Mesothelial cell of epicardium (in vitro differentiated cells): ENCODE results near the gene CUBN. TPM values are rescaled to one million over a fixed set of nuclear protein-coding genes. Genes with fewer than 3 reads are reported as not detected.

ENCODE experiments used
- DNase-seq, 2 experiments: peaks; one replicate each; pipeline ENCODE4 v3.0.0; 2021; ENCODE audit warnings: low spot score in 2 of 2; ENCODE audit not compliant: unreplicated experiment in 2 of 2
- H3K27ac Mint-ChIP-seq: 2 replicates; pipeline ENCODE4 v1.8.0; 2021; ENCODE audit warnings: mixed read lengths
- H3K27me3 Mint-ChIP-seq: 2 replicates; pipeline ENCODE4 v1.8.0; 2021; ENCODE audit warnings: low read depth, mixed read lengths
- H3K36me3 Mint-ChIP-seq: 2 replicates; pipeline ENCODE4 v1.8.0; 2021; ENCODE audit warnings: mixed read lengths
- H3K4me1 Mint-ChIP-seq: 2 replicates; pipeline ENCODE4 v1.8.0; 2021; ENCODE audit warnings: mixed read lengths
- H3K4me3 Mint-ChIP-seq: 2 replicates; pipeline ENCODE4 v1.8.0; 2021; ENCODE audit warnings: mild to moderate bottlenecking, moderate library complexity, mixed read lengths
- H3K9me3 Mint-ChIP-seq: 2 replicates; pipeline ENCODE4 v1.8.0; 2021; ENCODE audit warnings: mixed read lengths
- total RNA-seq: library from RNA; stranded (reverse); gene quantifications from 3 replicates; pipeline ENCODE4 v1.2.1, GENCODE V29; 2021
- TF ChIP-seq, protein P1 (sequence below): fragments of 200-600 bp; sonication (generic); IDR thresholded peaks from one replicate; pipeline ENCODE4 v1.5.0; 2021; ENCODE audit warnings: antibody characterized with exemption; ENCODE audit not compliant: unreplicated experiment

CUBN gene
- total RNA-seq, 1 donor from 2014 or later = 1.5 TPM

DNA sequence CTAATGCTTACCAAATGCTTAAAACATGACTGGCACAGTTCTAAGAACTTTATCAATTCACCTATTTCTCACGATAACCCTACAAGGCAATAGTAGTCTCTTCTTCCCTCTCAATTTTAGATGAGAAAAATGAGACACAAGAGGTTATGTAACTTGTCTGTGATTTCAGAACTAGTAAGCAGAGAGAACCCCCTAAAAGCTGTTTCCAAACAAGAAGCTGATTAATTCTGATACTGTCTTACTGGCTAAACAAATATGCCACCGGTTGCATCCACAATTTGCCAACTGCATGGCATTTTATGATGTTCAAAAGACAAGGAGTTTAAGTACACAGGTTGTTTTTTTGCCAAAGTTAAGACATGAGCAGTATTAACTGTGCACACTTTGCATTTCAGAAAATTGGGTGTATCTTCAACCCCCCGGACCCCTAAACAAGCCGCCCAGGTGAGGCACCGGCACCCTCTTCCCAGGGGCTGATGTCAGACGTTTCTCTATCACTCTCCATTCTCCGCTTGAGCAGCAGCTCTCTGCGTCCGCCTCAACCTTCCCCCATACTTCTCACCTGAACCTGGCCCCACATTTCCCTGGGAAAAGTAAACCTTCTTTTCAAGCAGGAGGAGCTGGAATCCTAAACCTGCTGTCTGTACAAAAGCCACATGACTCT is 334.1 kb downstream of the CUBN start:
- no peak for DNase-seq
- peaks cover 12% of the 10 kb centered on the region for H3K36me3 Mint-ChIP-seq
- H3K9me3 Mint-ChIP-seq = peaks cover 17% of the 10 kb centered on the region
- H3K27me3 Mint-ChIP-seq = no peaks in the 10 kb centered on the region
- no peak overlapping the region for H3K4me3 Mint-ChIP-seq
- H3K27ac Mint-ChIP-seq = no peak overlapping the region
- TF ChIP-seq, protein P1, sequence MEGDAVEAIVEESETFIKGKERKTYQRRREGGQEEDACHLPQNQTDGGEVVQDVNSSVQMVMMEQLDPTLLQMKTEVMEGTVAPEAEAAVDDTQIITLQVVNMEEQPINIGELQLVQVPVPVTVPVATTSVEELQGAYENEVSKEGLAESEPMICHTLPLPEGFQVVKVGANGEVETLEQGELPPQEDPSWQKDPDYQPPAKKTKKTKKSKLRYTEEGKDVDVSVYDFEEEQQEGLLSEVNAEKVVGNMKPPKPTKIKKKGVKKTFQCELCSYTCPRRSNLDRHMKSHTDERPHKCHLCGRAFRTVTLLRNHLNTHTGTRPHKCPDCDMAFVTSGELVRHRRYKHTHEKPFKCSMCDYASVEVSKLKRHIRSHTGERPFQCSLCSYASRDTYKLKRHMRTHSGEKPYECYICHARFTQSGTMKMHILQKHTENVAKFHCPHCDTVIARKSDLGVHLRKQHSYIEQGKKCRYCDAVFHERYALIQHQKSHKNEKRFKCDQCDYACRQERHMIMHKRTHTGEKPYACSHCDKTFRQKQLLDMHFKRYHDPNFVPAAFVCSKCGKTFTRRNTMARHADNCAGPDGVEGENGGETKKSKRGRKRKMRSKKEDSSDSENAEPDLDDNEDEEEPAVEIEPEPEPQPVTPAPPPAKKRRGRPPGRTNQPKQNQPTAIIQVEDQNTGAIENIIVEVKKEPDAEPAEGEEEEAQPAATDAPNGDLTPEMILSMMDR = no peak
- no peaks in the 10 kb centered on the region for H3K4me1 Mint-ChIP-seq

DNA sequence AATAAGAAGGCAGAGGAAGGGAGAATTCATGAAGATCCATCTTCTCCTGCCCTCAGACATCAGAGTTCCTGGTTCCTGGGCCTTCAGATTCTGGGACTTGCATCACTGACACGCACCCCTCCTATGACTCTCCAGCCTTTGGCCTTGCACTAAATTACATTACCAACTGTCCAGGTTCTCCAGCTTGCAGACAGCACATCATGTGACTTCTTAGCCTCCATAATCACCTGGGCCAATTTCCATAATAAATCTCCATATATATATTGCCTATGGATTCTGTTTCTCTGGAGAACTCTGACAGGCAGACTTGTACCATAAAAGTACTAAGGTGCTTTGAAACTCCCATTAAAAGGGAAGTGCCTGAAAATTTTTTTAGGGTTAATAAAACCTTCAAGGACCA is 335.6 kb downstream of the CUBN start:
- Mint-ChIP-seq H3K36me3 (peaks cover 6% of the 10 kb centered on the region), H3K4me3 (no peak overlapping the region), H3K27ac (no peak overlapping the region), H3K9me3 (peaks cover 11% of the 10 kb centered on the region), H3K4me1 (peaks cover 2% of the 10 kb centered on the region), H3K27me3 (no peaks in the 10 kb centered on the region)
- DNase-seq = no peak
- TF ChIP-seq, protein P1 = no peak

DNA sequence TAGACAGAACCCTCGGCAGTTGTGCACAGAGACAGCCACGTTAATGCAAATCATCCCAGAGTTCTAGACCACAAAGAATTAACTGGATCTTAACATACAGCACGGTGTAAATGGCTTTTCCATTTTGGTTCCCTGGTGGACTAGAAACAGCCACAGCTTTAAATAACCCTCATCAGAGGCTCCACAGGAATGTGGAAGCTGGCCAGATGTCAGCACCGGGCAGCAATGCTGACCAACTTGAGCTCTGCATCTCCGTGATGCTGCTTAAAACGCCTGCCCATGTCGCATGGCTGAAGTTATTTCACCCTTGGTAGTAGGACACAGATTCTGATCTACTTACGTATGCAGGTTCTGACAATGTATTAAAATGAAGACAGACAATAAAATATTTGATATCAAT is 336.9 kb downstream of the CUBN start:
- Mint-ChIP-seq H3K36me3 (peaks cover 1% of the 10 kb centered on the region), H3K9me3 (peaks cover 7% of the 10 kb centered on the region), H3K27me3 (no peaks in the 10 kb centered on the region), H3K4me3 (no peak overlapping the region), H3K27ac (no peak overlapping the region), H3K4me1 (peaks cover 2% of the 10 kb centered on the region)
- DNase-seq = no peak
- TF ChIP-seq, protein P1 = no peak

DNA sequence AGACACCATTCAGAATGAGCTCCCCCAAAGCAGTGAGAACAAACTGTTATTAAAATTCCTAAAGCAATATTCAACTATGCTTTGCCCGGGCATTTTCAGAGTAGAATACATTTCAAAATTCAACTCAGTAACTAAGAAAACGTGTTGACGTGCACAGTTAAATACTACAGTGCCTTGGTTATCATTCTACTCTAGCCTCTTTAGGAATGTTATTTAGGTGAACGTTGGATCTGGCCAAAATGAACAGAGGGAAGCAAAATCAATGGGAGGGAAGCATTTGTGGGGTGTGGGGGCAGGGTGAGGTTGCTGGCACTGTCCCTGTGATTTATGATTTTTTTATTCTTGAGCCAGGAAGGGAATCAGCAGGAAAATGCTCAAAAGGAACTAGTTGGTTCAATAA is 339.8 kb downstream of the CUBN start:
- no peak for DNase-seq
- Mint-ChIP-seq H3K27me3 (no peaks in the 10 kb centered on the region), H3K27ac (no peak overlapping the region), H3K9me3 (peaks cover 9% of the 10 kb centered on the region), H3K36me3 (peaks cover 3% of the 10 kb centered on the region), H3K4me3 (no peak overlapping the region), H3K4me1 (peaks cover 2% of the 10 kb centered on the region)
- TF ChIP-seq, protein P1 = no peak

DNA sequence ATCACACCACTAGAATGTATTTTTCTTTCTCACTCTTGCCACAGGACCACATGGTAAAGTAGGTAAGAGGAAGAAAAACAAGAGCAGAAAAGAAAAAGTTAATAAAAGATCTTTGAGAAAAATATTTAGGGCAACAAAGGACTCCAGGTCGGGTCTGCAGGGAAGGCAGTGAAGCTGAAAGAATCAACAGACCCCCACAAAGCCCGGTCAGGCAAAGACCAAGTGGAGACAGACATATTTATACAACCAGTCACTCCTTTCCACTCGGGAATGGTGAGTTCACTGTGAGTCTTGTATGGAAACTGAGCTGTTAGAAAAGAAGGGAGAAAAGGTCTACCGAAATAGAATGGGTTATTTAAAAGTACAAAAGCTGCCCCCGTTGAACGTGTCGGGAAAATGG is 340.4 kb downstream of the CUBN start:
- H3K27me3 Mint-ChIP-seq = no peaks in the 10 kb centered on the region
- no peak overlapping the region for H3K27ac Mint-ChIP-seq
- DNase-seq = no peak
- peaks cover 10% of the 10 kb centered on the region for H3K9me3 Mint-ChIP-seq
- peaks cover 2% of the 10 kb centered on the region for H3K4me1 Mint-ChIP-seq
- TF ChIP-seq, protein P1 = no peak
- H3K36me3 Mint-ChIP-seq = peaks cover 2% of the 10 kb centered on the region
- H3K4me3 Mint-ChIP-seq = no peak overlapping the region
